Measurements from ENCODE around the gene PPP4R3A.

The PPP4R3A gene

DNA sequence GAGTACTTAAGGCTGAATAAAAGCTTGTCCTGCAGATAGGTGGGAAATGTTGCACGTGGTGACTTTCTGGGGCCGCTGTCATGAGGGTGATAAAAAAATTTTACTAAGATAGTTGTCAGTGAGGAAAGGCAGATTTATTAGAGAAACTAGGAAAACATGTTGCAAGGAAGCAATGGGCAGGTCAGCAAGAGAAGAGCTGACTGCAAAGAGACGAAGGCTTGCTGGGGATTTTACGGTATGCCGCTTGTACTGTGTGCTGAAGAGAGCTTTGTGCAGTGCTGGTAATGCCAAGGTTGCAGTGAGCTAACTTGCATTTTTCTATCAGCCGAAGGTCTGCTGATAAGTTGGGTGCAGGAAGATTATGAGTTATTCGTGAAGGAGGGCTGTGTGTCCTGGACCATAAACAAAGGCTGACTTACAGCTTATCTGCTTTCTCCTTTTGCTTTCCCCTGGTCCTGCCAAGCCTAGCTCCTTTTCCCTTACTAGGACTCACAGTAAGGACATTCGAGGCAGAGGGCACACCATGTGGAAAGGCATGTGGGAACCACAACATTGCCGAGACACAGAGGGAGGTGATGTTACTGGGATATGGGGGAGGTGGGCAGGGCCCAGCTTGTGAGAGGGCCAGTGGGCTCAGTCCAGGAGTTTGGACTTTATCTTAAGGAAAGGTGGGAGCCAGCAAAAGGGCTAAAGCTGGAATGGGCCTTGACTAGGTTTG is 85.1 kb downstream of the PPP4R3A start:
- ChIA-PET POLR2A (no interaction called here), CTCF (interaction anchor here (0.8 to 12.0 kb wide), 9 partner anchors 9 to 220 kb away, joined by 3 to 180 read pairs (median 3); no protein-coding TSS in a partner anchor)
- TF ChIP-seq, protein P1, sequence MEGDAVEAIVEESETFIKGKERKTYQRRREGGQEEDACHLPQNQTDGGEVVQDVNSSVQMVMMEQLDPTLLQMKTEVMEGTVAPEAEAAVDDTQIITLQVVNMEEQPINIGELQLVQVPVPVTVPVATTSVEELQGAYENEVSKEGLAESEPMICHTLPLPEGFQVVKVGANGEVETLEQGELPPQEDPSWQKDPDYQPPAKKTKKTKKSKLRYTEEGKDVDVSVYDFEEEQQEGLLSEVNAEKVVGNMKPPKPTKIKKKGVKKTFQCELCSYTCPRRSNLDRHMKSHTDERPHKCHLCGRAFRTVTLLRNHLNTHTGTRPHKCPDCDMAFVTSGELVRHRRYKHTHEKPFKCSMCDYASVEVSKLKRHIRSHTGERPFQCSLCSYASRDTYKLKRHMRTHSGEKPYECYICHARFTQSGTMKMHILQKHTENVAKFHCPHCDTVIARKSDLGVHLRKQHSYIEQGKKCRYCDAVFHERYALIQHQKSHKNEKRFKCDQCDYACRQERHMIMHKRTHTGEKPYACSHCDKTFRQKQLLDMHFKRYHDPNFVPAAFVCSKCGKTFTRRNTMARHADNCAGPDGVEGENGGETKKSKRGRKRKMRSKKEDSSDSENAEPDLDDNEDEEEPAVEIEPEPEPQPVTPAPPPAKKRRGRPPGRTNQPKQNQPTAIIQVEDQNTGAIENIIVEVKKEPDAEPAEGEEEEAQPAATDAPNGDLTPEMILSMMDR (IDR thresholded peaks at IDR 0.05; ENCODE audit: control extremely low read depth, extremely low read depth, low read depth, missing control alignments): no peak
- no peak for DNase-seq (ENCODE audit: extremely low spot score)

DNA sequence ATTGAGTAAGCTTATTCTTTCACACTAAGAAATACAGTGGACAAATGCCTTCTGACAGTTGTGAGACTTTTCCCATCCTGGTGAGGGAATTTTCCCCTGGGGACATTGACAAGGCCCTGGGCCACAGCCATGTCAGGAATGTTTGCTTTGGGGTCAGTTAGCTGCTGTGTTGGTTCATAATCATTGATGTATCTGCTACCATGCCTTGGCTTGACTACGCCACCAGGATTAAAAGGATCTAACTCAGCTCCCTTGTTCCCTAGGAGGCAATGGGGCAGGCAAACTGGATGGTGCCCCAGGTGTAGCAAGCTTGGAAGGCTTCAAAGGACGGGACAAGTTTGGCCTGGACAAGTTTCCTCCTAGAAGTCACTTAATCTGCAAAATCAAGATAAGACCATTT is 89.4 kb downstream of the PPP4R3A start:
- ChIA-PET CTCF (interaction anchor here (0.9 to 12.0 kb wide), 10 partner anchors 10 to 247 kb away, joined by 3 to 180 read pairs (median 4); no protein-coding TSS in a partner anchor), POLR2A (no interaction called here)
- TF ChIP-seq, protein P1 (IDR thresholded peaks at IDR 0.05; ENCODE audit: control extremely low read depth, extremely low read depth, low read depth, missing control alignments): no peak
- no peak for DNase-seq (ENCODE audit: extremely low spot score)

DNA sequence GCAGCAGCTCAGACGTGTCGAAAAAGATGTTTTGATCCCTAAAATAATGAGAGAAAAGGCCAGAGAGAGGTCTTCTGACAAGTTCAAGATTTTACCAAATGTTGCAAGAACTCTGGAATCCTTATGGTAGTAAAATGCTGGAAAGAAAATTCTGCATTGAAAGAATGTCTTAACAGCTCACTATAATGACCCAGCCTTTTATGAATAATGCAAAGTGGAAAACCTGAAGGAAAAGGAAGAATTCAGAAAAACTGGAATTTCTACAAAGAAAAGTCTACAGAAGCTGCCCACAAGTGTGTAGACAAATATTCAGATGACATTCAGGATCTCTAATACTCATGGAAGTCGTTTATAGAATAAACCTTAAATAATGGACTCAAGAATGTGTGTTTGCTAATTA is 90.7 kb downstream of the PPP4R3A start:
- ChIA-PET POLR2A (no interaction called here), CTCF (interaction anchor here (0.6 to 12.0 kb wide), 15 partner anchors 9 to 243 kb away, joined by 3 to 180 read pairs (median 8); no protein-coding TSS in a partner anchor)
- TF ChIP-seq, protein P1 (IDR thresholded peaks at IDR 0.05; ENCODE audit: control extremely low read depth, extremely low read depth, low read depth, missing control alignments): no peak
- no peak for DNase-seq (ENCODE audit: extremely low spot score)

DNA sequence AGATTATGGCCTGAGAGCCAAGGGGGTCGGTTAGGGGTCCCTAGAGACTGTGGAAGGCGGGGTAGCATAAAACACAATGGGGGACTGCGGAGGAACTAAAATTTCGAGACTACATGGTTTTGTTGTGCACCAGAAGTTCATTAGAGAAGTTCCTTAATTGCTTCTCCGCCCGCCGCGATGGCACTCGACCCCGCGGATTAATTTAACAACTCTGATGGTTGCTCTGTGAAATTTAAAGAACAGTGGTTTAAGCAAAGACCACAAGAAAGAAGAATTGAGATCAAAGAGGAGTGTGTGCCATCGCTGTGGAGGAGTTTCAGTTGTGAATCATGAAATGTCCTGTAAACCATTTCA is 91.1 kb downstream of the PPP4R3A start:
- POLR2A ChIA-PET: interaction anchor here (0.6 kb wide), 1 partner anchor 73 kb away, joined by 4 read pairs; no protein-coding TSS in a partner anchor
- TF ChIP-seq, protein P1 (IDR thresholded peaks at IDR 0.05; ENCODE audit: control extremely low read depth, extremely low read depth, low read depth, missing control alignments): no peak
- DNase-seq (ENCODE audit: extremely low spot score): no peak
- CTCF ChIA-PET: interaction anchor here (0.7 to 12.0 kb wide), 19 partner anchors 9 to 242 kb away, joined by 3 to 180 read pairs (median 5); no protein-coding TSS in a partner anchor

DNA sequence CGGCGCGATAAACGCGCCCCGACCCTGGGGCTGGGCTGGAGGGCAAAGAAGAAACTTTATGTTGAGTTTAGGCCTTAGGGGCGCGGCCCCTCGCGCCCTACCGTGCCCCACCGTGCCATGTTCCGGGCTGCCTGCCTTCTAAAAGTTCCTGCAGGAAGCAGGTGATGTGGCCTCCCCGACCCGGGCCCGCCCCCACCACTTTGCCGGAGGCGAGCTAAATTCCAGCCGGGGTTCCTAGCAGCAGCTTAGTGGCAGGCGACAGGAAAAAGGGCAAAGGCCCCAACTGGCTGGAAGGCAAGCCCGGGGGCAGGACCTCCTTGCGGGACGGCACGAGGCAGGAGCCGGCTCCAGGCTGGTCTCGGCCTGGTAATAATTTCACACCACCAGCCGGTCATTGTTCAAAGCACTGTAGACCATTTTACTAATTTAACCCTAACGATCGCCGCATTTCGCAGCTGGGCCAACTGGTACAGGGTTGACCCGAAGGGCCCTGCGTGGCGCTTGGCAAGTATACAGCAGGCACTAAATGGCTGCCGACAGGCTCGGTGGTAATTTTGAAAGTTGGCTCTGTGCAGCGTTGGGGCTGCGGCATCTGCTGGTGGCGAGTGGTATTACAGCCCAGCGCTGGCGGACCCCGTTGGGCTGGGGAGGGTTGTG is 91.6 kb downstream of the PPP4R3A start:
- DNase-seq (ENCODE audit: extremely low spot score): peak; percentile 56
- CTCF ChIA-PET: interaction anchor here (0.8 to 12.0 kb wide), 26 partner anchors 9 to 242 kb away, joined by 3 to 180 read pairs (median 5); no protein-coding TSS in a partner anchor
- POLR2A ChIA-PET: interaction anchor here (0.6 kb wide), 1 partner anchor 72 kb away, joined by 4 read pairs; no protein-coding TSS in a partner anchor
- TF ChIP-seq, protein P1 (IDR thresholded peaks at IDR 0.05; ENCODE audit: control extremely low read depth, extremely low read depth, low read depth, missing control alignments): peak; percentile 91

DNA sequence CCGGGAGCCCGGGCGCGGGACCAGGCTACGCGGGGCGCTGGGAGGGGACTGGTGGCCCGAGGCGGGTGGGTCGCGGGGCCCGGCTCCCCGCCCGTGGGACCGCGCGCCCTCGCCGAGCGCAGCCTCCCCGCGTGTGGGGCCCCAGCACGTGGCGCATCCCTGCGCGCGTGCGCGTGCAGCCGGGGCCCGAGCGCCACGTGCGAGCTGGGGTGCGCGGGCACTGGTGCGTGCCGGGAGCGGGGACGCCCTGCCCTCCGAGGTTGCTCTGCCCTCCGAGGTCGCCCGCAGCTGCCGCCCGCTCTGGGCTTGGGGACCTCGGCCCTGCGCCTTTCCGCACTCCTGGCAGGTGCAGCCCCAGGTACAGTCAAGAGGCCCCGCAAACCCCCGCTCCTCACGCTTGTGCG is 92.1 kb downstream of the PPP4R3A start:
- ChIA-PET CTCF (interaction anchor here (0.8 to 12.0 kb wide), 28 partner anchors 9 to 241 kb away, joined by 3 to 180 read pairs (median 4); no protein-coding TSS in a partner anchor), POLR2A (interaction anchor here (1.0 kb wide), 1 partner anchor 68 kb away, joined by 3 read pairs; no protein-coding TSS in a partner anchor)
- DNase-seq (ENCODE audit: extremely low spot score): peak; percentile 65
- TF ChIP-seq, protein P1 (IDR thresholded peaks at IDR 0.05; ENCODE audit: control extremely low read depth, extremely low read depth, low read depth, missing control alignments): no peak
